ENCODE results near the gene CNBD2.

DNA sequence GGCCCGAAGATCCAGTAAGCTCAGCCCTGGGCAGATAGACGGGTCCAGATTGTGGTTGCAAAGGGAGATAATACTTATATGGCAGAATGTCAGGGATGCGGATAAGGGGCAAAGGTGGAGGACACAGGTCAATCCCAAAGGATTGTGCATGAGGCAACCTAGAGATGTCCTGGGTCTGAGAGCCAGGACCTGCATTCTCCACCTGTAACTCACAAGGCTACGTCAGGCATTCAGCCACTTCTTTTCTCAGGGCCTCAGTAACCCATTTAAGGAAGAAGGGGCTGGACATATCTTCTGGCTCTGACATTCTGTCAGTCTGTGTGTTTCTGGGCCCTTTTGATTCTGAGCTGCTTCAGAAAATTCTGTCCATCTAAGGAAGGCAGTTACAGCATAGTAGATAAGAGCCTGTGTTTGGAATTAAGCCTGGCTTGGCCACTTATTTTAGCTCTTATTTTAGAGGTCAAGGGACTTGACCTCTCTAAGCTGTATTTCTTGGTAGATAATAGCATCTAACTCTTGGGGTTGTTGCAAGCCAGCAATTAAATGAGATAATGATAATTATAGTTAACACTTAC is 40.2 kb downstream of the CNBD2 start:
- TF ChIP-seq, protein P1, sequence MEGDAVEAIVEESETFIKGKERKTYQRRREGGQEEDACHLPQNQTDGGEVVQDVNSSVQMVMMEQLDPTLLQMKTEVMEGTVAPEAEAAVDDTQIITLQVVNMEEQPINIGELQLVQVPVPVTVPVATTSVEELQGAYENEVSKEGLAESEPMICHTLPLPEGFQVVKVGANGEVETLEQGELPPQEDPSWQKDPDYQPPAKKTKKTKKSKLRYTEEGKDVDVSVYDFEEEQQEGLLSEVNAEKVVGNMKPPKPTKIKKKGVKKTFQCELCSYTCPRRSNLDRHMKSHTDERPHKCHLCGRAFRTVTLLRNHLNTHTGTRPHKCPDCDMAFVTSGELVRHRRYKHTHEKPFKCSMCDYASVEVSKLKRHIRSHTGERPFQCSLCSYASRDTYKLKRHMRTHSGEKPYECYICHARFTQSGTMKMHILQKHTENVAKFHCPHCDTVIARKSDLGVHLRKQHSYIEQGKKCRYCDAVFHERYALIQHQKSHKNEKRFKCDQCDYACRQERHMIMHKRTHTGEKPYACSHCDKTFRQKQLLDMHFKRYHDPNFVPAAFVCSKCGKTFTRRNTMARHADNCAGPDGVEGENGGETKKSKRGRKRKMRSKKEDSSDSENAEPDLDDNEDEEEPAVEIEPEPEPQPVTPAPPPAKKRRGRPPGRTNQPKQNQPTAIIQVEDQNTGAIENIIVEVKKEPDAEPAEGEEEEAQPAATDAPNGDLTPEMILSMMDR (IDR thresholded peaks at IDR 0.05): no peak
- no peak for TF ChIP-seq POLR2A (IDR thresholded peaks at IDR 0.05)

Measured in vagina (tissue), 2 donors.